B cell (primary cell): ENCODE measurements around the gene EPB41L3. TPM values are rescaled to one million over a fixed set of nuclear protein-coding genes. Genes with fewer than 3 reads are reported as not detected.

Source experiments
- ATAC-seq: fragments of 200-7000 bp; cut with Tn5 transposase; one replicate; pipeline ENCODE4 v1.10.0; 2021; ENCODE audit warnings: low read depth, mild to moderate bottlenecking, moderate number of reproducible peaks, moderate library complexity
- CTCF ChIA-PET: fragments of 350-600 bp; sonication (Branson Sonifier 250); formaldehyde crosslinking; loops from one replicate; lab custom pipeline; 2021; ENCODE audit warnings: antibody characterized with exemption, inconsistent platforms; lab: Charles Lee
- POLR2A ChIA-PET: fragments of 350-600 bp; sonication (Branson Sonifier 250); formaldehyde crosslinking; loops from one replicate; lab custom pipeline; 2021; ENCODE audit warnings: antibody characterized with exemption; lab: Charles Lee
- DNase-seq: peaks from one replicate; pipeline ENCODE4 v3.0.0; 2013
- H2AFZ ChIP-seq: 2 replicates; pipeline ENCODE4 v1.6.1; 2012; ENCODE audit warnings: mild to moderate bottlenecking, low read depth, low read length; ENCODE audit not compliant: insufficient read depth, poor library complexity, severe bottlenecking
- H3K27ac ChIP-seq, 2 donors: 1 replicate in 1 of 2; 2 replicates in 1 of 2; pipeline ENCODE4 v1.5.1; 2012 to 2013; ENCODE audit warnings: low read length in 2 of 2, mild to moderate bottlenecking in 2 of 2, moderate library complexity in 1 of 2
- H3K27me3 ChIP-seq, 4 experiments: fragments of 200-600 bp in 1 of 4; sonication (generic) in 1 of 4; replicated peaks in 1 of 4; 1 replicate in 2 of 4; 2 replicates in 2 of 4; pipeline versions ENCODE4 v1.6.1 to v1.7.0; 2013 to 2016; ENCODE audit warnings: low read length in 3 of 4, mild to moderate bottlenecking in 2 of 4, mixed read lengths in 1 of 4, moderate library complexity in 1 of 4; ENCODE audit not compliant: insufficient read depth in 4 of 4, control insufficient read depth in 3 of 4; ENCODE audit errors: control extremely low read depth in 1 of 4
- H3K36me3 ChIP-seq, 2 experiments: replicated peaks in 1 of 2; 1 replicate in 1 of 2; 2 replicates in 1 of 2; pipeline versions ENCODE4 v1.6.1 to v1.7.1; 2013; ENCODE audit warnings: low read length in 1 of 2; ENCODE audit not compliant: insufficient read depth in 2 of 2, control insufficient read depth in 1 of 2; ENCODE audit errors: control extremely low read depth in 1 of 2, extremely low read depth in 1 of 2
- H3K4me1 ChIP-seq, 2 donors: fragments of 200-600 bp in 1 of 2; sonication (generic) in 1 of 2; 1 replicate in 1 of 2; 2 replicates in 1 of 2; pipeline versions ENCODE4 v1.5.1 to v1.6.1; 2013 to 2017; ENCODE audit warnings: low read length in 2 of 2; ENCODE audit not compliant: control insufficient read depth in 2 of 2, insufficient read depth in 2 of 2
- H3K4me2 ChIP-seq: replicated peaks from 2 replicates; pipeline ENCODE3; 2012; ENCODE audit warnings: mild to moderate bottlenecking, low read depth, low read length; ENCODE audit not compliant: poor library complexity, severe bottlenecking
- H3K4me3 ChIP-seq, 5 experiments: fragments of 200-600 bp in 1 of 5; sonication (generic) in 1 of 5; 1 replicate in 3 of 5; 2 replicates in 2 of 5; pipeline versions ENCODE4 v1.5.1 to v1.7.0; 2011 to 2016; ENCODE audit warnings: low read length in 4 of 5, mild to moderate bottlenecking in 4 of 5, low read depth in 2 of 5, control low read depth in 1 of 5, moderate library complexity in 1 of 5; ENCODE audit not compliant: insufficient read depth in 1 of 5; ENCODE audit errors: control extremely low read depth in 1 of 5, extremely low read depth in 1 of 5
- H3K79me2 ChIP-seq: fragments of 200-600 bp; sonication (generic); one replicate; pipeline ENCODE4 v1.6.0; 2016; ENCODE audit warnings: low read length; ENCODE audit not compliant: control insufficient read depth, insufficient read depth
- H3K9ac ChIP-seq: fragments of 200-600 bp; sonication (generic); 2 replicates; pipeline ENCODE4 v1.6.1; 2017; ENCODE audit warnings: mild to moderate bottlenecking, low read length, moderate library complexity
- H3K9me3 ChIP-seq, 3 donors: one replicate each; pipeline versions ENCODE4 v1.6.1 to v1.7.1; 2013; ENCODE audit warnings: low read length in 2 of 3; ENCODE audit not compliant: control insufficient read depth in 2 of 3, insufficient read depth in 1 of 3; ENCODE audit errors: control extremely low read depth in 1 of 3
- H4K20me1 ChIP-seq: 2 replicates; pipeline ENCODE4 v1.6.0; 2012; ENCODE audit warnings: mild to moderate bottlenecking, low read length; ENCODE audit not compliant: insufficient read depth, control insufficient read depth, poor library complexity, severe bottlenecking
- H3K27ac Mint-ChIP-seq: one replicate; pipeline ENCODE4 v1.8.0; 2021; ENCODE audit warnings: mixed read lengths
- H3K27me3 Mint-ChIP-seq: one replicate; pipeline ENCODE4 v1.8.0; 2021; ENCODE audit warnings: mixed read lengths
- H3K4me1 Mint-ChIP-seq: one replicate; pipeline ENCODE4 v1.8.0; 2021; ENCODE audit warnings: mixed read lengths
- H3K4me3 Mint-ChIP-seq: one replicate; pipeline ENCODE4 v1.8.0; 2021; ENCODE audit warnings: mixed read lengths
- H3K9me3 Mint-ChIP-seq: one replicate; pipeline ENCODE4 v1.8.0; 2022; ENCODE audit warnings: mixed read lengths; ENCODE audit not compliant: insufficient read depth
- EZH2 ChIP-seq: IDR thresholded peaks from 2 replicates; pipeline ENCODE4 v1.6.1; 2012; ENCODE audit warnings: borderline replicate concordance, low read depth, mild to moderate bottlenecking, moderate library complexity, low read length; ENCODE audit not compliant: insufficient read depth, poor library complexity, severe bottlenecking
- WGBS: methylation state at CpG from one replicate; pipeline ENCODE4 v1.1.5; 2013; ENCODE audit warnings: missing lambda C conversion rate; ENCODE audit not compliant: insufficient coverage; 5-methylcytosine and 5-hydroxymethylcytosine counted together
- intact Hi-C: fragments of 100-400 bp; cut with micrococcal nuclease; formaldehyde crosslinking; loops from one replicate; pipeline ENCODE4 v1.10.0; 2022
- polyA plus RNA-seq: library from polyadenylated mRNA; depleted of rRNA; stranded (reverse); fragments of >200 nt; gene quantifications from 2 replicates; pipeline ENCODE4 v1.2.3, GENCODE V29; 2012
- total RNA-seq, 2 donors: library from RNA; stranded (reverse); fragments of 120-200 nt in 1 of 2; gene quantifications; 1 replicate in 1 of 2; 2 replicates in 1 of 2; pipeline versions ENCODE4 v1.2.3 to v1.2.4, GENCODE V29; 2013 to 2022
- TF ChIP-seq, protein P1 (sequence below): fragments of 200-600 bp; IDR thresholded peaks from one replicate; pipeline ENCODE4 v1.8.0; 2022; ENCODE audit warnings: antibody characterized with exemption, mild to moderate bottlenecking

The EPB41L3 gene
- total and polyA plus RNA-seq, 2 donors (not counting 1 experiment from before 2014, with no cell fraction given), result 0.57 to 0.58 TPM

GRCh38 chr18:5451871-5452270, 91.9 kb downstream of the EPB41L3 start:
- Histone ChIP-seq H2AFZ (no peak overlapping the region), H3K9ac (no peak overlapping the region), H3K27ac (no peak overlapping the region), H3K27me3 (no peaks in the 10 kb centered on the region), H4K20me1 (no peaks in the 10 kb centered on the region), H3K36me3 (no peaks in the 10 kb centered on the region), H3K4me2 (no peak overlapping the region), H3K79me2 (no peaks in the 10 kb centered on the region), H3K9me3 (no peaks in the 10 kb centered on the region), H3K4me3 (no peak overlapping the region), H3K4me1 (peaks cover 0 to 3% of the 10 kb centered on the region in 2 donors)
- DNase-seq (no peak), ATAC-seq (no peak)
- no peak overlapping the region for H3K4me3 Mint-ChIP-seq
- H3K27me3 Mint-ChIP-seq, result peaks cover 8% of the 10 kb centered on the region
- WGBS, result 87% methylated on average over 4 of the region's 9 CpGs
- no peak overlapping the region for H3K27ac Mint-ChIP-seq
- intact Hi-C loops, result no loop called here
- POLR2A ChIA-PET, result no interaction called here
- CTCF ChIA-PET, result no interaction called here
- no peaks in the 10 kb centered on the region for H3K4me1 Mint-ChIP-seq
- TF ChIP-seq, protein P1, sequence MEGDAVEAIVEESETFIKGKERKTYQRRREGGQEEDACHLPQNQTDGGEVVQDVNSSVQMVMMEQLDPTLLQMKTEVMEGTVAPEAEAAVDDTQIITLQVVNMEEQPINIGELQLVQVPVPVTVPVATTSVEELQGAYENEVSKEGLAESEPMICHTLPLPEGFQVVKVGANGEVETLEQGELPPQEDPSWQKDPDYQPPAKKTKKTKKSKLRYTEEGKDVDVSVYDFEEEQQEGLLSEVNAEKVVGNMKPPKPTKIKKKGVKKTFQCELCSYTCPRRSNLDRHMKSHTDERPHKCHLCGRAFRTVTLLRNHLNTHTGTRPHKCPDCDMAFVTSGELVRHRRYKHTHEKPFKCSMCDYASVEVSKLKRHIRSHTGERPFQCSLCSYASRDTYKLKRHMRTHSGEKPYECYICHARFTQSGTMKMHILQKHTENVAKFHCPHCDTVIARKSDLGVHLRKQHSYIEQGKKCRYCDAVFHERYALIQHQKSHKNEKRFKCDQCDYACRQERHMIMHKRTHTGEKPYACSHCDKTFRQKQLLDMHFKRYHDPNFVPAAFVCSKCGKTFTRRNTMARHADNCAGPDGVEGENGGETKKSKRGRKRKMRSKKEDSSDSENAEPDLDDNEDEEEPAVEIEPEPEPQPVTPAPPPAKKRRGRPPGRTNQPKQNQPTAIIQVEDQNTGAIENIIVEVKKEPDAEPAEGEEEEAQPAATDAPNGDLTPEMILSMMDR, result no peak
- no peak for TF ChIP-seq EZH2
- no peaks in the 10 kb centered on the region for H3K9me3 Mint-ChIP-seq

GRCh38 chr18:5451150-5451549, 92.6 kb downstream of the EPB41L3 start:
- no peak overlapping the region for H2AFZ ChIP-seq
- no peaks in the 10 kb centered on the region for H3K9me3 Mint-ChIP-seq
- H3K4me1 ChIP-seq, result peaks cover 0 to 3% of the 10 kb centered on the region in 2 donors
- no peaks in the 10 kb centered on the region for H3K36me3 ChIP-seq
- no peak overlapping the region for H3K27ac ChIP-seq
- H3K27me3 ChIP-seq, result no peaks in the 10 kb centered on the region
- DNase-seq, result no peak
- no peaks in the 10 kb centered on the region for H3K9me3 ChIP-seq
- H3K27ac Mint-ChIP-seq, result no peak overlapping the region
- ChIA-PET POLR2A (no interaction called here), CTCF (no interaction called here)
- intact Hi-C loops, result no loop called here
- no peaks in the 10 kb centered on the region for H4K20me1 ChIP-seq
- no peak overlapping the region for H3K4me3 ChIP-seq
- no peak overlapping the region for H3K4me2 ChIP-seq
- no peak overlapping the region for H3K9ac ChIP-seq
- ATAC-seq, result no peak
- H3K4me1 Mint-ChIP-seq, result no peaks in the 10 kb centered on the region
- TF ChIP-seq, protein P1, result no peak
- TF ChIP-seq EZH2, result no peak
- no peak overlapping the region for H3K4me3 Mint-ChIP-seq
- peaks cover 5% of the 10 kb centered on the region for H3K27me3 Mint-ChIP-seq
- H3K79me2 ChIP-seq, result no peaks in the 10 kb centered on the region
